Measurements from ENCODE around the gene COX6A2. TPM values are rescaled to one million over a fixed set of nuclear protein-coding genes. Genes with fewer than 3 reads are reported as not detected.
A peak's percentile ranks its signal among the peaks of the same experiment; 100 is the strongest.
"Not testable (repeated sequence)": the region's sequence is repeated elsewhere in the genome, so short reads cannot be mapped to it uniquely, and the experiment has no call there.

The COX6A2 gene
- total RNA-seq, 1 donor from 2014 or later, result 1,514 TPM

DNA sequence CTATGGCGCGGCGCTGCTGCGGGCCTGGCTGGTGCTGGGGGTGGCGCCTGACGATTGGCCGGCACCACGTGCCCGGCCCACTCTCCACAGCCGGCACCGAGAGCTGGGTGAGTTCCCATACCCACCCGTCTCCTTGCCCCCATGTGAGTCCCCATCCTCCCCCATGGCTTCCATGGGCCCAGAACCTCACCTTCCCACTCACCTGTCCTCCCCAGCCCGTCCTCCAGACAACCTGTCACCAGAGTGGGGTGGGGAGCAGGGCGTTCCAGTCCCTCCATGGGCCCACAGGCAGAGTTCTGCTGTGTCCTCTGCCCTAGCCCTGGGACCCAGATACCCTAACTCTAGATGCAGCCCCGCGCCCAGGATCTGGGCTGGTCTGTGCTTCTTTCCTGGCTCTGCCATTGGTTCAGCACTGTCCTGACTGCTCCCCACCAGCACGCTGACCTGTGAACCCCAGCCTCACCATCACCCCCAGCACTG lies 36.7 kb upstream of the COX6A2 start:
- DNase-seq (peak; percentile 33), ATAC-seq (ENCODE audit: poor library complexity) (no peak)
- intact Hi-C loops (cut with DNase I), result no loop called here

DNA sequence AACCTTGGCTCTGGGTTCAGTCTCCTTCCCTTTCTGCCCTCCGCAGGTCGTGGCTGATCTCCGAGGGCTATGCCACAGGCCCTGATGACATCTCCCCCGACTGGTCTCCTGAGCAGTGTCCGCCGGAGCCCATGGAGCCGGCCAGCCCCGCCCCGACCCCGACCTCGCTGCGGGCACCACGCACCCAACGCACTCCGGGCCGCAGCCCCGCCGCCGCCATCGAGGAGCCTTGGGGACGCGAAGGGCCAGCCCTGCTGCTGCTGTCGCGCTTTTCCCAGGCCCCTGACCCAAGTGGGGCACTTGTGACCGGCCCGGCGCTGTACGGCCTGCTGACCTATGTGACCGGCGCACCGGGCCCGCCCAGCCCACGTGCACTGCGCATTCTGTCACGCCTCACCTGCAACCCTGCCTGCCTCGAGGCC lies 36.2 kb upstream of the COX6A2 start:
- intact Hi-C loops (cut with DNase I), result no loop called here
- ATAC-seq (ENCODE audit: poor library complexity) (no peak), DNase-seq (peak; percentile 37)

DNA sequence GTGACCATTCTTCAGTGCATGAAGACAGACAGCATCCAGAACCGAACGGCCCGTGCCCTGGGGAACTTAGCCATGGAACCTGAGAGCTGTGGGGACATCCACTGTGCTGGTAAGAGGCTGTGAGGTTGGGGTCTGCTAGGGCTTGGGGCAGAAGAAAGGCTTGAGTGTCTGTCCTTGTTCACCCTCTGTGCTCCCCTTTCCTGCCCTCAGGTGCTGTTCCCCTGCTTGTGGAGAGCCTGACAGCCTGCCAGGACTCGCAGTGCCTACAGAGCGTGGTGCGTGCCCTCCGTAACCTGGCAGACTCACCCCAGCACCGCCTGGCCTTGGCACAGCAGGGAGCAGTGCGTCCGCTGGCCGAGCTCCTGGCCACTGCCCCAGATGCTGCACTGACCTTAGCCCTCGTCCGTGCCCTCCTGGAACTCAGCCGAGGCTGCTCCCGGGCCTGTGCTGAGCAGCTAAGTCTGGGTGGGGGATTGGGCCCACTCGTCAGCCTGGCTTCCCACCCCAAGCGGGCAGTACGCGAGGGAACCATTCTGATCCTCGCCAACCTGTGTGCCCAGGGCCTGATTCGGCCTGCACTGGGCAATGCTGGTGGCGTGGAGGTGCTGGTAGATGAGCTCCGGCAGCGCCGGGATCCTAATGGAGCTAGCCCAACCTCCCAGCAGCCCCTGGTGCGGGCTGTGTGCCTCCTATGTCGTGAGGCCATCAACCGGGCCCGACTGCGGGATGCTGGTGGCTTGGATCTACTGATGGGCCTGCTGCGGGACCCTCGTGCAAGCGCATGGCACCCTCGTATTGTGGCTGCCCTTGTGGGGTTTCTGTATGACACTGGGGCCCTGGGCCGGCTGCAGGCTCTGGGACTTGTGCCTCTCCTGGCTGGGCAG lies 34.0 kb upstream of the COX6A2 start:
- intact Hi-C loops (cut with DNase I), result no loop called here
- ATAC-seq (ENCODE audit: poor library complexity), result no peak
- DNase-seq, result peak; percentile 39

DNA sequence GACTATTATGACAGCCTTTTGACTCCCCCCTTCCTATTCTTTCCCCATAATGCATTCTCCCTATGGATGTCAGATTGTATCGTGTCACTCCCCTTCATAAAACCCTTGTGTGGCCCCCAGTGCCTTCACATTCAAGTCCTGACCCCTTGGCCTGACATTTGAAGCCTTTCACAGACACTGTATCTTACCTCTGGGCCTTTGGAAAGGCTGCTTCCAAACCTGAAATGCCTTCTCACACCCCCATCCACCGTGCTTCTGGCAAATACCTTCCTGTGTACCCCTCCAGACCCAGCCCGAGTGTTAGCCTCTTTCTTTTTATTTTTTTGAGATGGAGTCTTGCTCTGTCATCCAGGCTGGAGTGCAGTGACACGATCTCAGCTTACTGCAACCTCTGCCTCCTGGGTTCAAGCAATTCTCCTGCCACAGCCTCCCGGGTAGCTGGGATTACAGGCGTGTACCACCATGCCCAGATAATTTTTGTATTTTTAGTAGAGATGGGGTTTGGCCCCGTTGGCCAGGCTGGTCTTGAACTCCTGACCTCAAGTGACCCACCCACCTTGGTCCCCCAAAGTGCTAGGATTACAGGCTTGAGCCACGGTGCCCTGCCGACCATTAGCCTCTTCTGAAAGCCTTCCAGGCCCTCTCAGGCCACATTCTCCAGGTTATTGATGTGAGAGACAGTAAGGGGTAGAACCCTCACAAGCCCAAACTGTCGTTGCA lies 33.2 kb upstream of the COX6A2 start:
- intact Hi-C loops (cut with DNase I), result no loop called here
- ATAC-seq (ENCODE audit: poor library complexity), result no peak
- peak; percentile 23 for DNase-seq

DNA sequence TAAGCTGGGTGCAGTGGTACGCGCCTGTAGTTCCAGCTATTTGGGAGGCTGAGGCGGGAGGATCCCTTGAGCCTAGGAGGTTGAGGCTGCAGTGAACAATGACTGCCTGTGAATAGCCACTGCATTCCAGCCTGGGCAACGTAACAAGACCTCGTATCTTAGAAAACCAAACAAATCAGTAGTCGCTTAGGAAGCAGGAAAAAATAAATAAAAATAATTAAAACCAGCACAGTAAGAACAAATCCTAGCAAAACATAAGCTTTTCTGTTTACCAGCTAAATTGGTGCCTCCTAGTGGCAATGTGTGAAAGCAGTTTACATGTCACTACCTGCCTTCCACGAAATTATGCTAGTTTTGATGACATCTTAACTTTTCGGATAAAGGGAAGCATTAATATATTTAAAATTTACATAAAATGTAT lies 32.4 kb upstream of the COX6A2 start:
- peak; percentile 25 for DNase-seq
- no peak for ATAC-seq (ENCODE audit: poor library complexity)
- intact Hi-C loops (cut with DNase I), result no loop called here

DNA sequence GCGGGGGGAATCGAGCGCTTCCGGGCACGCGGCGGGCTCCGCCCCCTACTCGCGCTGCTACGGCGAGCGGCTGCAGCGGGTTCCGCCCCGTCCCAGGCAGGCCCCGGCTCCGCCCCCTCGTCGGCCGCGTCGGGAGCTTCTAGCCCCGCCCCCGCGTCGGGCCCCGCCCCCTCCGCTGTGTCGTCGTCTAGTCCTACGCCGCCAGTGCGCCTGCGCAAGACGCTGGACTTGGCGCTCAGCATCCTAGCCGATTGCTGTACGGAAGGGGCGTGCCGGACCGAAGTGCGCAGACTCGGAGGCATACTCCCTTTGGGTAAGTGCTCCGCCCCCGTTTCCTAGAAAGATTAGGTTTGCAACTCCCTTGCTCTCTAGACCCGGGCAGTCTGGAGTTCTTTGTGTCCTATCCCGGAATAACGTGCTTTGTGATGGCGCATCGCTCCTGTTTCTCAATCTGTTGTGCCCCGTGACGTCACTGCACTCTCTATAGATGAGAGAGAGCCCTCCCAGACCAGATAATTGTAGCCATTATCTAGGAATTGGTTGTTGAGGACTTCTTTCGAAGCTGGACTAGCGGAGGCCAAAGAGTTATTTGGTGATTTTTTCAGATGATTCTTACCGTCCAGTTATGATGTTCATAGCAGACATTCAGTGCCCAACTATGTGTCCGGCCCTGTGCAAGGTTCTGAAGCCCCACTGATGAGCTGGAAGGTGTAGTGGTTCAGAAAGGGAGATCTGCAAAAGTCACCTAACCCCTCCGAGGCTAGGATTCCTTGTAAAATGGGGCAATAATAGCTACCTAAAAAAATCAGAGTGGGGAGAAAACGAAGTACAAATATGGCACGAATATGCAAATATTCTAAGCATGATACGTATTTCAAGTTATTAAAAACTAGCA lies 31.8 kb upstream of the COX6A2 start:
- intact Hi-C loops (cut with DNase I), result no loop called here
- ATAC-seq (ENCODE audit: poor library complexity) (peak; percentile 91), DNase-seq (peak; percentile 100)

DNA sequence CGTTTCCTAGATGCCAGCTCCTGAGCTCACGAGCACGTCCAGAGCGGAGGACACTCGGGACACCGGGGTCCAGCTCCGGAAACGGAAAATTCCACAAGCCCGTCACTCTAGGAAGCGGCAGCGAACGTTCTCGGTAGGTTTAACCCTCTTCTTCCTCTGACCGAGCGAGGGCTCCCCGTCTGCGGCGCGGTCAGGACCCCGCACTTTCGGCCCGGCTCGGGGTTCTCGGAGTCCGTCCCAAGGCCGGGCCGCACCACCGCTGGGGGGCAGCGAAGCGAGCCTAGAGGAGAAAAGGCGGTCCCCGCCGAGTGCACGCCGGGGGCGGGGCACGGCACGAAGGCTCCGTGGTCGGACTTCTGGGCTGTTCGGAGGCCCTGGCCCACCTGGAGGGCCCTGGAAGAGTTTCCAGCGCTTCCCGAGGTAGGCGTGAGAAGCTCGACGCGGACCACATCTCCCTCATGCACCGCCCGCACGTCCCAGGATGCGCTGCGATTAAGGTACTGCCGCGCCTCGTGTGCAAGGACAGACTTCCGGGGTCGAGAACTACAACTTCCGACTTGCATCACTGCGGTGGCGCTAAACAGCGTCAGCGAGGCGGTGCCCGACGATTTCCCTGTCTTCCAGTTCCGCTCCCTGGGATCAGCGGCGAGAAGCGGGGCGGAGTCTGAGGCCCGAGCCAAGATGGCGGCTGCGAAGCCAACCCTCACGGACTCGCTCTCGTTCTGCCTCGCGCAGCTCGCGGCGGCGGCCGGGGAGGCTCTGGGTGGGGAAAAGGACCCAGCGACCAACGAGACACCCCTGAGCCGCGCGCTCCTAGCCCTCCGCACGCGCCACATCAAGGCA lies 30.9 kb upstream of the COX6A2 start, which contains the start of gene ARMC5:
ARMC5 (plus strand) TSS at position 658 of the 843 bp plus-strand sequence; CDS start at position 682, 24 bp downstream.
- peak; percentile 98 for DNase-seq
- intact Hi-C loops (cut with DNase I), result no loop called here
- ATAC-seq (ENCODE audit: poor library complexity), result peak; percentile 90

DNA sequence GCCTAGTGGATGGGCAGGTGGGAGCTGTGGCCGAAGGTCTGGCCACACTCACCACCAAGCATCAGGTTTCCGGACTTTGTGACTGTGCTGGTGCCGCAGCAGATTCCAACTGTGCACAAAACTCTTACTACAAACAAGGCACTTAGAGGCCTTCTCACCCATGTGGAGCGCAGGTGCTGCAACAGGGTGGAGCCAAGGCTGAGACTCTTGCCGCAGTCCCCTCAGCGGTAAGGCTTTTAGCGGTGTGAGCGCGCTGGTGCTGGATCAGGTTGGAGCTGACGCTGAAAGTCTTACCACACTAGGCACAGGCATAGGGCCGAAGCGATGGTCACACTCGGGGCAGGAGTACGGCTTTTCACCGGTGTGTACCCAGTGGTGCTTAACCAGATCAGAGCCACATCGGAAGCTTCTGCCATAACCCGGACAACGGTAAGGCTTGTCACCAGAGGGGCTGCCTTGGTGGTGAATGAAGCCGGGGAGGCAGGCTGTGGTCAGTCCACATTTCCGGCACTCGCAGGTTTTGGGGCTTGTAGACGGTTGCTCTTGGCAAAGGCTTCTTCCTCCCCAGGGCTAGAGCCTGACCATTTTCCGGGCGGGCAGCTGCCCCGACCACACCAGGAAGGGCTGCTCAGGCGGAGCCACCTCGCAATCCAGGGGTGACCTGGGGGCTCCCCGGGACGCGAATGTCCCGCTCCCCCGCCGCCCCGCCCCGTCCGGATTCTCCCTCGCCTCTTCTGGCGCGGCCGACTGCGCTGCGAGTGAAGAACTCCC lies 30.1 kb upstream of the COX6A2 start:
- ATAC-seq (ENCODE audit: poor library complexity), result peak; percentile 0
- intact Hi-C loops (cut with DNase I), result no loop called here
- peak; percentile 76 for DNase-seq

DNA sequence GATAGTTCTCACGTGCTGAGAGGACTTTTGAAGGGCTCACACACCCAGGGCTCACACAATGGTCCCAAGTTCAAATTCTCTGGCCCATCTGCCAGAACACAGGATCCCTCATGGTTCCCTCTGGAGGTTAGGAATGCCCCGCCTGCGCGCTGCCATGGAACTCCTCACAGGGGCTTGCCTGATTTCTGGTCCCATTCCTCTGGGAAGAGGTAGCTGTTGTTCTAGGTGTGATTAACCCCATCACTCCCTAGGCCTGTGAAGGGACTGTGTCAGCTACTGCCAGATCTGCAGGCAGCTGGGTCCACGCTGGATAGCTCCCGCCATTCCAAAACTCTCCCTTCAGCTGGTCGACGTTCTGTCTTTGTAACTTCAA lies 28.8 kb upstream of the COX6A2 start:
- no peak for ATAC-seq (ENCODE audit: poor library complexity)
- intact Hi-C loops (cut with DNase I), result no loop called here
- no peak for DNase-seq

DNA sequence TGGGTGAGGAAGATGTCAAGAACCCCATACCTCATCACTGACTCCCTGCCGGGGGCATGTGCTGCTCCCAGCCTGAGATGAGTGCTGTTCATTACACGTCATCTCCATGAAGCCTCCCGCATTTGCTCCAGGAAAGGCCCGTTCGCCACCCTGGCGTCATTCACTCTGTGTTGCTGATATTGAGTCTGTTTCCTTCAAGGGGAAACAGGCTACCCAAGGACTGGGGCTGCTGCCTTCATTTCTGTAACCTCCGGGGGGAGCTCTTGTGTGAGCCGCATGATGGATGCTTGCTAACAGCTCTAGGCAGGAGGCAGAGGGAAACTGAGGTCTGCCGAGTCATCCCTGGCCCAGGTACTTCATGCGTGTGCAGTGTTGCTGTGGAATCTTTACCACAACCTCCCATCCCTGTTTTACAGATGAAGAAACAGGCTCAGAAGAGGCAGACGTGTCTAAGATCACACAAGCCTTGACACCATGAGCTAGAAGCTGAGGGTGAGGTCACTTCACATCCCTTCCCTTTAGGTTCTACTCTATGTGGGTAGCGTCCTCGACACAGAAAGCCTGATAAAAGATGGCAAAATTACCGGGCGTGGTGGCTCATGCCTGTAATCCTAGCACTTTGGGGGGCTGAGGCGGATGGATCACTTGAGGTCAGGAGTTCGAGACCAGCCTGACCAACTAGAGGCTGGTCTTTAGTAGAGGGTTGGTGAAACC lies 27.6 kb upstream of the COX6A2 start:
- intact Hi-C loops (cut with DNase I), result no loop called here
- ATAC-seq (ENCODE audit: poor library complexity) (no peak), DNase-seq (no peak)

DNA sequence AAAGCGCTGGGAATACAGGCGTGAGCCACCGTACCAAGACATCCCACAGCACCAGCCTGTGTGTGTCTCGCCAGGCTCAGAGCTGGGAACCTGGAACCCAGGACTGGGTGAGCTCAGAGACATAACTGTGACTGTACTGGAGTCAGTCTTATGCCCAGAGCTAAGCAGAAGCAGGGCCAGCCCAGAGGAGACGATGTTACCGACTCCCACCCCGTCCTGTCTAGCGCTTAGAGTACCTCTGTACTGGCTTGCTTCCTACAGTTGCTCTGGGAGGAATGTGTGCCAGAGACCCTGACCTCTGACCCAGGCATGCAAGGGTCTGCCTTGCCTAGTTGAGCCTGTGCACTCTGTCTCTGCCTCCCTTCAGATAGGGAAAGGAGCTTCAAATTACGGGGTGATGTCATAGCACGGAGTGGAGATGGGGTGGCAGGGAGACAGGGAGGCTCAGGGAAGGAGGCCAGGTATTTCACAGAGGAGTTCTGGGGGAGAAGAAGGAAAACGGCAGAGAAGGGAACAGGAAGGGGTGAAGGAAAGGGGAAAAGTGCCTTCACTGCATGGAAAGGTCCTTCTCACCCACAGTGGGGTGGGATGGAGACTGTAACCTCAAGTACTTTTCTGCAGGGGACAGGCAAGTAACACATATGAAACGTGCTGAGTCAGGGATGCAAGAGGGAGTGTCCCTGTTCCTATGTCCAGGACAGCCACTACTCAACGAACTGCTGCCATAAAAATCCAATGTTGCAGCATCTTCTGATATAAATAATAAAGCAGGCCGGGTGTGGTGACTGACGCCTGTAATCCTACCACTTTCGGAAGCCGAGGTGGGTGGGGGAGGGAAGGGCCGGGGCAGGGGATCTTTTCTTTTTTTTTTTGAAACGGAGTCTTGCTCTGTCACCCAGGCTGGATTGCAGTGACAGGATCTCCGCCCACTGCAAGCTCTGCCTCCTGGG lies 25.4 kb upstream of the COX6A2 start:
- ATAC-seq (ENCODE audit: poor library complexity) (peak; percentile 16), DNase-seq (peak; percentile 68)
- intact Hi-C loops (cut with DNase I), result no loop called here

DNA sequence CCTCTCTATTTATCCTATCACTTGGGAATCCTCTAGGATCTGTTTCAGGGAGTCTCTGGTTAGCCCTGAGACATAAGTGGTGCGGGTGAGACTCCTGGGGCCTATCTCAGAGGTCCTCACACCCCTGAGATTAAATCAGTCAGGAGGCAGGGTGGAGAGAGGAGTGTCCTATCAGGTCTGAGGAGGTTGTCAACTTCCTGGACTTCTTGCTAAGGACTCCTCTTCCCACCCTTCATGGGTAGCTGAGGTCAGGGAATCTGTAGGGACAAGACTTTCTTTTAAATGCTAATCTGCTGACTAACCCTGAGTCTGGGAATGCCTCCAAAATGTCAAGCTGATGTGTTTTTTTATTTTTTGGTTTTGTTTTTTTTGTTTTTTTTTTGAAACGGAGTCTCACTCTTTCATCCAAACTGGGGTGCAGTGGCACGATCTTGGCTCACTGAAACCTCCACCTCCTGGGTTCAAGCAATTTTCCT lies 24.5 kb upstream of the COX6A2 start:
- ATAC-seq (ENCODE audit: poor library complexity), result peak; percentile 50
- no peak for DNase-seq

DNA sequence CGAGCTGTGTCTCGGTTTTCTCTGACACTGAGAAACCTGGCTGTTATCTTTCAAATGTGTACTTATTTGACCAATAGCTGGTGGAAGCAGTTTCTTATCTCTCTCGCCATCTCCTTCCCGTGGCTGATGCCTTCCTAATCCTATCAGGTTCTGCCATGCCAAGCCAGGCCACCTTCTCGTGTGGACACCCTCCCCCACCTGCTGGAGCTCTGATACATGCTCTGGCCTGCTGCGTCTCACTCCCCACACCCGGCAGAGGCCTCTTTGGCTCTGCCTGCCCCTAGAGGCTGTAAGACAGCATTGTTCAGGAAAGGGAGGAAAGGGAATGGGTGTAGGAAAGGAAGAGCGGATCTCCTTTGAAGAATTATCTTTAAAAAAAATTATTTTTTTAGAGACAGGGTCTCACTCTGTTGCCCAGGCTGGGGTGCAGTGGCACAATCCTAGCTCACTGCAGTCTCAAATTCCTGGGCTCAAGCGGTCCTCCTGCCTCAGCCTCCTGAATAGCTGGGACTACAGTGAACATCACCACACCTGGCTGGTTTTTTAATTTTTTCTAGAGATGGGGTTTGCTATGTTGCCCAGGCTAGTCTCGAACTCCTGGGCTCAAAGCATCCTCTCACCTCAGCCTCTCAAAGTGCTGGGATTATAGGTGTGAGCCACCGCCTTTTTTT lies 23.7 kb upstream of the COX6A2 start:
- intact Hi-C loops (cut with DNase I), result no loop called here
- DNase-seq (peak; percentile 63), ATAC-seq (ENCODE audit: poor library complexity) (peak; percentile 71)

More for the DNA sequence above, 24.5 kb upstream of the COX6A2 start:
- intact Hi-C loops (cut with DNase I), result no loop called here

DNA sequence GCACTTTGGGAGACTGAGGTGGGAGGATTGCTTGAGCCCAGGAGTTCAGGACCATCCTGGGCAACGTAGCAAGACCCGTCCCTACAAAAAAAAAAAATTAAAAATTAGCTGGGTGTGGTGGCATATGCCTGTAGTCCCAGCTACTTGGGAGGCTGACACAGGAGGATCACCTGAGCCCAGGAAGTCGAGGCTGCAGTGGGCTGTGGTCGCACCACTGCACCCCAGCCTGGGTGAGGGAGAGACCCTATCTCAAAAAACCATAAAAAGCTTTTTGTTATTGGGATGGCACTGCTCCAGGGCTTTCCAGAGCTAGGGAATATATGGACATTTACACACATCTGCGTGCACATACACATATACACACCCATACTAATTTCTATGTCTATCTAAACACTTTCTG lies 23.0 kb upstream of the COX6A2 start:
- no peak for ATAC-seq (ENCODE audit: poor library complexity)
- intact Hi-C loops (cut with DNase I), result no loop called here
- DNase-seq, result no peak

DNA sequence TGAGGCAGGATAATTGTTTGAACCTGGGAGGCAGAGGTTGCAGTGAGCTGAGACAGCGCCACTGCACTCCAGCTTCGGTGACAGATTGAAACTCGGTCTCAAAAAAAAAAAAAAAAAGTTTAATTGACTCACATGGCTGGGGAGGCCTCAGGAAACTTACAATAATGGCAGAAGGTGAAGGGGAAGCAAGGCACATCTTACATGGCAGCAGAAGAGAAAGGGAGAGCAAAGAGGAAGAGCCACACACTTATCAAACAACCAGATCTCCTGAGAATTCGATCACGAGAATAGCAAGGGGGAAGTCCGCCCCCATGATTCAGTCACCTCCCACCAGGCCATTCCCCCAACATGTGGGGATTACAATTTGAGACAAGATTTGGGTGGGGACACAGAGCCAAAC lies 17.8 kb upstream of the COX6A2 start:
- ATAC-seq (ENCODE audit: poor library complexity); DNase-seq: not testable (repeated sequence)
- intact Hi-C loops (cut with DNase I), result loop anchor here (10.0 kb wide), 1 partner anchor 261 kb away; the partner anchor contains the start of gene FUS

Measured in Right ventricle myocardium superior (tissue), 1 donor.